GM10266 (cell line): ENCODE measurements around the gene FAM120B.
"Not testable (repeated sequence)": the region's sequence is repeated elsewhere in the genome, so short reads cannot be mapped to it uniquely, and the experiment has no call there.

ENCODE experiments used
- DNase-seq: peaks from one replicate; pipeline ENCODE4 v3.0.0; 2012; ENCODE audit errors: extremely low spot score
- CTCF ChIP-seq: IDR thresholded peaks from 2 replicates; pipeline ENCODE4 v1.5.1; 2012; ENCODE audit warnings: mild to moderate bottlenecking, low read depth; ENCODE audit not compliant: control insufficient read depth, insufficient read depth; ENCODE audit errors: missing control alignments

FAM120B gene

GRCh38 chr6:170344631-170345576 is 38.3 kb downstream of the FAM120B start:
- TF ChIP-seq CTCF: no peak
- DNase-seq: peak; percentile 32

- TF ChIP-seq CTCF: no peak
- DNase-seq: no peak
Observed at GRCh38 chr6:170345662-170346061, 39.1 kb downstream of the FAM120B start.

- no peak for TF ChIP-seq CTCF
- DNase-seq: no peak
Observed at GRCh38 chr6:170346649-170347048, 40.1 kb downstream of the FAM120B start.

GRCh38 chr6:170347091-170347490 is 40.5 kb downstream of the FAM120B start:
- TF ChIP-seq CTCF: no peak

GRCh38 chr6:170347975-170348374 is 41.4 kb downstream of the FAM120B start:
- no peak for DNase-seq
- TF ChIP-seq CTCF: no peak

More at GRCh38 chr6:170347091-170347490, 40.5 kb downstream of the FAM120B start:
- no peak for DNase-seq

GRCh38 chr6:170351456-170351855 is 44.9 kb downstream of the FAM120B start:
- DNase-seq: not testable (repeated sequence)

- not testable (repeated sequence) for DNase-seq
Observed at GRCh38 chr6:170355190-170355589, 48.6 kb downstream of the FAM120B start.

GRCh38 chr6:170355661-170356060 is 49.1 kb downstream of the FAM120B start:
- TF ChIP-seq CTCF: no peak
- DNase-seq: no peak
